GM21737 (cell line): ENCODE measurements around the gene TACR3.
"Not testable (repeated sequence)": the region's sequence is repeated elsewhere in the genome, so short reads cannot be mapped to it uniquely, and the experiment has no call there.

Source experiments
- ATAC-seq: cut with Tn5 transposase; IDR thresholded peaks from one replicate; pipeline ENCODE4 v1.9.1; 2021; ENCODE audit warnings: mild to moderate bottlenecking, moderate library complexity; ENCODE audit not compliant: unreplicated experiment

Gene TACR3, protein sequence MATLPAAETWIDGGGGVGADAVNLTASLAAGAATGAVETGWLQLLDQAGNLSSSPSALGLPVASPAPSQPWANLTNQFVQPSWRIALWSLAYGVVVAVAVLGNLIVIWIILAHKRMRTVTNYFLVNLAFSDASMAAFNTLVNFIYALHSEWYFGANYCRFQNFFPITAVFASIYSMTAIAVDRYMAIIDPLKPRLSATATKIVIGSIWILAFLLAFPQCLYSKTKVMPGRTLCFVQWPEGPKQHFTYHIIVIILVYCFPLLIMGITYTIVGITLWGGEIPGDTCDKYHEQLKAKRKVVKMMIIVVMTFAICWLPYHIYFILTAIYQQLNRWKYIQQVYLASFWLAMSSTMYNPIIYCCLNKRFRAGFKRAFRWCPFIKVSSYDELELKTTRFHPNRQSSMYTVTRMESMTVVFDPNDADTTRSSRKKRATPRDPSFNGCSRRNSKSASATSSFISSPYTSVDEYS

GRCh38 chr4:103719830-103720207 is at the start of gene TACR3:
Gene TACR3, minus strand, starts transcription at chr4:103719985. Its CDS starts 310 bp downstream, at chr4:103719675.
- ATAC-seq = no peak

DNA sequence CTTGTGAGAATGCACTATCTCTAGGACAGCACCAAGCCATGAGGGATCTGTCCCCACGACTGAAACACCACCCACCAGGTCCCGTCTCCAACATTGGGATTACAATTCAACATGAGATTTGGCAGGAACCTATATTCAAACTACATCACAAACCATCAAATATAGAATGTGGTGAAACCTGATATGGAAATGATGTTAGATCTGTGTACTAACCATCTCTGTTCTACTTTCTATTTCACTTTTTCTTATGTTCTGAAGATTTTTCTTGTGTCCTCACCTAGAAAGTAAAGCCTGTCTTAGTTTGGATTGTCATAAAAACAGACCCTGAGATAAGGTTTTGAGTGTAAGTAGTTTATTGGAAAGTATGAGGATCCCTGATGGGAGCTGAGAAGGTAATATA is 37.8 kb upstream of the TACR3 start:
- no peak for ATAC-seq

- ATAC-seq = no peak
Measured at GRCh38 chr4:103756741-103757140, 37.0 kb upstream of the TACR3 start.

DNA sequence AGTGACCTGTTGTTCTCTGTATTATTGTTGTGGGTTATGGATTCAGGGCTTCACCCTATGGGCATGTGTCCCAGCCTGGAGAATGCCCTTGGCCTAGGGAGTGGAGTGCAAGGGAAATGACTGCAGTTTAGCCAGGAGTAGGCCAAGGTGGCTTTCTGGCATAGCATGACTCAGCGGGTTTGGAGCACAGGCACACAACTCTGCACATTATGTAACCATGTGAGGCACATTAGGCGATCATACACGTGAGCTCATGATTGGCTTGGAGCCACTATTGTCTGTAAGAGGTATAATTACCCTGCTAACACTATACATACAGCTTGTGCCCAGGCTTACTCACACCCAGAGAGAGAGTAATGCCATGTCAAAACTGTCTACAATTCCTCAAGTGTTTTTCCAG is 35.1 kb upstream of the TACR3 start:
- no peak for ATAC-seq

- ATAC-seq = no peak
Measured at GRCh38 chr4:103753868-103754653, 34.3 kb upstream of the TACR3 start.

GRCh38 chr4:103723150-103723549 is 3.4 kb upstream of the TACR3 start:
- not testable (repeated sequence) for ATAC-seq

- ATAC-seq = no peak
Measured at GRCh38 chr4:103721251-103721650, 1.5 kb upstream of the TACR3 start.

GRCh38 chr4:103720661-103721060 is 876 bp upstream of the TACR3 start:
- no peak for ATAC-seq

GRCh38 chr4:103719105-103719829 is 518 bp downstream of the TACR3 start:
- no peak for ATAC-seq

GRCh38 chr4:103692615-103693014 is 27.2 kb downstream of the TACR3 start:
- no peak for ATAC-seq

DNA sequence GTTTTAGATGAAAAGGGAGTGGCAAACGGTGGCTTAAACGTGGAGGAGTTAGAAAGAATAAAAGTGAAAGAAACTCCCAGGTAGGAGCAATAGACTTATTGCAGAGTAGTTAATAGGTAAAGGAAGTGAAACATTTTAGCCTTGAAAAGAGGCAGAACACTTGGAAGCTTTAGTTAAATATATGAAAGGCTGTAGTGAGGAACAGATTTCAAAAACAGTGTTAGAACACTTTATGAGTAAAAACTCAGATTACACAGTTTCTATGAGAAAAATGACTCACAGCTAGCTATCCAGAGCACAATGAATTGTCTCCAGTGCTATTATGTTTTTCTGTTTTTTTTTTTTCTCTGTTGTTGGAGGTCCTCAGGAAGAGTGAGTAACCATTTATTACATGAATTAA is 45.8 kb downstream of the TACR3 start:
- ATAC-seq = no peak

DNA sequence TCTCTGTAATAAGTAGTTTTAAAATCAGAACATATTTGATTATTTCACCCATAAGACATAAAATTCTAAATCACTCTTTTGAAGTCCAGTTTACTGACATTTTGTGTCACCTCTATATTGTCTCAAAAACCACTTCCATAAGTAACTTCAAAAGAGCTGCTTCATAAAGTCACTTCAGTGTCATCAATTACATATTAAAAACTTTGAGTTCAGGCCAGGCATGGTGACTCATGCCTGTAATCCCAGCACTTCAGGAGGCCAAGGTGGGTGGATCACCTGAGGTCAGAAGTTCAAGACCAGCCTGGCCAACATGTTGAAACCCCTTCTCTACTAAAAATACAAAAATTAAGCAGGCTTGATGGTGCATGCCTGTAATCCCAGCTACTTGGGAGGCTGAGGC is 53.0 kb downstream of the TACR3 start:
- not testable (repeated sequence) for ATAC-seq

GRCh38 chr4:103664436-103665075 is 55.2 kb downstream of the TACR3 start:
- ATAC-seq = no peak

GRCh38 chr4:103648541-103648940 is 71.2 kb downstream of the TACR3 start:
- no peak for ATAC-seq

GRCh38 chr4:103645991-103646390 is 73.8 kb downstream of the TACR3 start:
- ATAC-seq = no peak

DNA sequence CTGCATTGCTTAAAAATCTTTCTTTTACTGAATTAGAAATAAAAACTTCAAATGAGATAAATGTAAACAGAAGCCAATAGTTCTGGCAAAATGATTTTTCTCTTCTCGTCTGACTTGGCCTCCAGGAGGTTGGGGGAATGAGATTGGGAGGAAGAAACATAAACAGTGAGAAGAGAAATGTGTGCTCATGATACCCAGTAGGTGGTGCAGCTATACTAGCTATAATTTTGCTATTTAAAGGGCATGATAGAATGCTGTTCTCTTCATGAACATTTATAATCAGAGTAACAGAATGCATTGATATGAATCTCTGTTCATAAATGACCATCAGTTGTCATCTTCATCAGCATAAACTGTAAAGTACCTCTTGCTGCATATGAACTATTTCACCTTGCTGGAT is 85.5 kb downstream of the TACR3 start:
- ATAC-seq = no peak

- no peak for ATAC-seq
Measured at GRCh38 chr4:103626296-103626695, 93.5 kb downstream of the TACR3 start.

GRCh38 chr4:103591841-103592240 is 127.9 kb downstream of the TACR3 start:
- ATAC-seq = no peak

GRCh38 chr4:103567591-103567990 is 152.2 kb downstream of the TACR3 start:
- ATAC-seq = no peak

GRCh38 chr4:103559178-103559577 is 160.6 kb downstream of the TACR3 start:
- not testable (repeated sequence) for ATAC-seq
